ENCODE measurements around the gene SHROOM3. TPM values are rescaled to one million over a fixed set of nuclear protein-coding genes. Genes with fewer than 3 reads are reported as not detected.

Gene SHROOM3
- total RNA-seq, 2 donors from 2014 or later, result 18.1 to 21.8 TPM

DNA sequence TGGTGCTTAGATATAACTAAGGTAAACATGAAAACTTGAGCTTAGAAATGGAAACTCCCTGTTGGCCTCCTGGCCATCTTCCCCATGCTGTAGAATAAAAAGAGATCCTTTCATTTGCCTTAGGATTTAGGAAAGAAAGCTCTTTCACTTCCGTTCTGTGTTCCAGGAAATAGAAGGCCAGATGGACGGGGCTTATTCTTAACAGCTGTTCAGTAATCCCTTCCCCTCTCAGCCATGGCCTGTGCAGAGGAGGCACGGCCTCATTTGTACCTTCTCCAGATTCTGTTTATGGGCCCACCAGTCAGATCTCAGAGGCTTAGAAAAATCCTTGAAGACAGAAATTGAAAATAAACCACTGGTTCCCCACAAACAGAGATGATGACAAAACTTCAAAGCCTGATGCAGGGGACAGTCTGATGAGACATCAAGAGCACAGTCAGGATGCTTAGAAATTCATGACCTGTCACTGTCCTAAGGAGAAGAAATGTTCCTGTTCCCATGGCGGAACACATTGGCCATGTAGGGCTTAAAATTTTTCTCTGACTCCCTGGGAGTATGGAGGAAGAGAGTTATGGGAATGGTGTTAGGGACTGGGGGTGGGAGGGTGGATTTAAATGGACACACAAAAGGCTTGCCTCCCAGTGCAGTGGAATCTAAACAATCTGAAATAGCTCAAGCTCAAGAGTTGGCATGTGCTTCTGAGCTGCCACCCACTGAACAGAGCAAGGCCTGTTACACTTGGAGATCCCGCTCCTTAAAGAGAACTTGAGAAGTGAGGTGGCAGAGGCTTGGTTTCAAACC lies 274.1 kb downstream of the SHROOM3 start:
- Mint-ChIP-seq H3K27ac (no peak overlapping the region), H3K9me3 (no peaks in the 10 kb centered on the region), H3K36me3 (ENCODE audit: low read depth) (peaks cover 18% of the 10 kb centered on the region), H3K4me3 (no peak overlapping the region), H3K27me3 (ENCODE audit: insufficient read depth) (no peaks in the 10 kb centered on the region), H3K4me1 (peaks cover 7% of the 10 kb centered on the region)
- 68 to 90% methylated on average over 4 to 5 of the region's 5 CpGs for WGBS, 2 experiments (ENCODE audit: insufficient coverage in 1 of 2, insufficient read length in 1 of 2)
- DNase-seq, result no peak
- Histone ChIP-seq H3K27me3 (ENCODE audit: control insufficient read depth, insufficient read depth, low read length, poor library complexity, severe bottlenecking) (no peaks in the 10 kb centered on the region), H3K4me3 (ENCODE audit: low read length) (no peak overlapping the region), H3K4me1 (ENCODE audit: control insufficient read depth, insufficient read depth, low read length) (peaks cover 6% of the 10 kb centered on the region), H3K9ac (ENCODE audit: extremely low read depth, low read length, poor library complexity, severe bottlenecking) (no peak overlapping the region), H3K9me3 (ENCODE audit: control insufficient read depth, low read length) (no peaks in the 10 kb centered on the region), H3K27ac (ENCODE audit: low read depth, low read length) (peak overlapping the region; percentile 55), H3K36me3 (ENCODE audit: control insufficient read depth, insufficient read depth, low read length) (peaks cover 25% of the 10 kb centered on the region)
- TF ChIP-seq, protein P1, sequence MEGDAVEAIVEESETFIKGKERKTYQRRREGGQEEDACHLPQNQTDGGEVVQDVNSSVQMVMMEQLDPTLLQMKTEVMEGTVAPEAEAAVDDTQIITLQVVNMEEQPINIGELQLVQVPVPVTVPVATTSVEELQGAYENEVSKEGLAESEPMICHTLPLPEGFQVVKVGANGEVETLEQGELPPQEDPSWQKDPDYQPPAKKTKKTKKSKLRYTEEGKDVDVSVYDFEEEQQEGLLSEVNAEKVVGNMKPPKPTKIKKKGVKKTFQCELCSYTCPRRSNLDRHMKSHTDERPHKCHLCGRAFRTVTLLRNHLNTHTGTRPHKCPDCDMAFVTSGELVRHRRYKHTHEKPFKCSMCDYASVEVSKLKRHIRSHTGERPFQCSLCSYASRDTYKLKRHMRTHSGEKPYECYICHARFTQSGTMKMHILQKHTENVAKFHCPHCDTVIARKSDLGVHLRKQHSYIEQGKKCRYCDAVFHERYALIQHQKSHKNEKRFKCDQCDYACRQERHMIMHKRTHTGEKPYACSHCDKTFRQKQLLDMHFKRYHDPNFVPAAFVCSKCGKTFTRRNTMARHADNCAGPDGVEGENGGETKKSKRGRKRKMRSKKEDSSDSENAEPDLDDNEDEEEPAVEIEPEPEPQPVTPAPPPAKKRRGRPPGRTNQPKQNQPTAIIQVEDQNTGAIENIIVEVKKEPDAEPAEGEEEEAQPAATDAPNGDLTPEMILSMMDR (conservative IDR thresholded peaks at IDR 0.05), result no peak

- Mint-ChIP-seq H3K27me3 (ENCODE audit: insufficient read depth) (no peaks in the 10 kb centered on the region), H3K27ac (no peak overlapping the region), H3K9me3 (no peaks in the 10 kb centered on the region), H3K4me3 (no peak overlapping the region), H3K4me1 (peaks cover 2% of the 10 kb centered on the region), H3K36me3 (ENCODE audit: low read depth) (peaks cover 18% of the 10 kb centered on the region)
- Histone ChIP-seq H3K27me3 (ENCODE audit: control insufficient read depth, insufficient read depth, low read length, poor library complexity, severe bottlenecking) (no peaks in the 10 kb centered on the region), H3K4me3 (ENCODE audit: low read length) (no peak overlapping the region), H3K9me3 (ENCODE audit: control insufficient read depth, low read length) (no peaks in the 10 kb centered on the region), H3K36me3 (ENCODE audit: control insufficient read depth, insufficient read depth, low read length) (peaks cover 27% of the 10 kb centered on the region), H3K4me1 (ENCODE audit: control insufficient read depth, insufficient read depth, low read length) (peaks cover under 1% of the 10 kb centered on the region), H3K27ac (ENCODE audit: low read depth, low read length) (no peak overlapping the region), H3K9ac (ENCODE audit: extremely low read depth, low read length, poor library complexity, severe bottlenecking) (no peak overlapping the region)
- WGBS, 2 experiments (ENCODE audit: insufficient coverage in 1 of 2, insufficient read length in 1 of 2), result 88 to 94% methylated on average over 6 to 7 of the region's 7 CpGs
- TF ChIP-seq, protein P1 (conservative IDR thresholded peaks at IDR 0.05), result no peak
- DNase-seq, result no peak
Observed at GRCh38 chr4:76709772-76710090, 274.7 kb downstream of the SHROOM3 start.

DNA sequence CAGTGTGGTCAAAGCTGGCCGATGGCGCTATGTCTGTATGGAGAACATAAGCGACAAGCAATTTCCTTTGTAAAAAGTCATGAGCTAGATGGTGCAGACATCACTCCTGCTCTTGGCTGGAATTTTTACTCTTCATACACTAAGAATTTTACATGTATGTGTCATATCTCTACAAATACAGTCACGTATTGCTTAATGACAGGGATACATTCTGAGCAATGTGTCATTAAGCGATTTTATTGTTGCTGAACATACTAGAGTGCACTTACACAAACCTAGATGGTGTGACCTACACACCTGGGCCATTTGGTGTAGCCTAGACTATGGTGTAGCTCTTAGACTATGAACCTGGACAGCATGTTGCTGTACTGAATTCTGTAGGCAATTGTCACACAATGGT lies 277.5 kb downstream of the SHROOM3 start:
- Histone ChIP-seq H3K4me3 (ENCODE audit: low read length) (no peak overlapping the region), H3K27ac (ENCODE audit: low read depth, low read length) (no peak overlapping the region), H3K9me3 (ENCODE audit: control insufficient read depth, low read length) (no peaks in the 10 kb centered on the region), H3K4me1 (ENCODE audit: control insufficient read depth, insufficient read depth, low read length) (no peaks in the 10 kb centered on the region), H3K27me3 (ENCODE audit: control insufficient read depth, insufficient read depth, low read length, poor library complexity, severe bottlenecking) (no peaks in the 10 kb centered on the region), H3K9ac (ENCODE audit: extremely low read depth, low read length, poor library complexity, severe bottlenecking) (no peak overlapping the region), H3K36me3 (ENCODE audit: control insufficient read depth, insufficient read depth, low read length) (peaks cover 27% of the 10 kb centered on the region)
- peaks cover 12% of the 10 kb centered on the region for H3K36me3 Mint-ChIP-seq (ENCODE audit: low read depth)
- H3K4me3 Mint-ChIP-seq, result no peak overlapping the region
- 92 to 94% methylated on average over 5 of the region's 5 CpGs for WGBS, 2 experiments (ENCODE audit: insufficient coverage in 1 of 2, insufficient read length in 1 of 2)
- DNase-seq, result no peak
- H3K27ac Mint-ChIP-seq, result no peak overlapping the region
- H3K27me3 Mint-ChIP-seq (ENCODE audit: insufficient read depth), result no peaks in the 10 kb centered on the region
- peaks cover 7% of the 10 kb centered on the region for H3K4me1 Mint-ChIP-seq
- TF ChIP-seq, protein P1 (conservative IDR thresholded peaks at IDR 0.05), result no peak
- H3K9me3 Mint-ChIP-seq, result no peaks in the 10 kb centered on the region

All from endodermal cell (in vitro differentiated cells).